Smooth muscle cell (in vitro differentiated cells): ENCODE results near the gene ANKRD29. TPM values are rescaled to one million over a fixed set of nuclear protein-coding genes. Genes with fewer than 3 reads are reported as not detected.

Experiments
- DNase-seq: peaks from one replicate; lab custom pipeline; 2025; ENCODE audit not compliant: unreplicated experiment; lab: John Stamatoyannopoulos, UW
- H2AFZ ChIP-seq: fragments of 200-600 bp; sonication (generic); 2 replicates; pipeline ENCODE4 v1.6.0; 2016; ENCODE audit warnings: antibody characterized with exemption, low read depth, mild to moderate bottlenecking
- H3F3A ChIP-seq: fragments of 200-600 bp; sonication (generic); 2 replicates; pipeline ENCODE4 v1.6.0; 2017; ENCODE audit warnings: antibody characterized with exemption, low read depth
- H3K27ac ChIP-seq: fragments of 200-600 bp; sonication (generic); 2 replicates; pipeline ENCODE4 v1.5.1; 2016; ENCODE audit warnings: low read depth, mild to moderate bottlenecking
- H3K27me3 ChIP-seq: fragments of 200-600 bp; sonication (generic); 2 replicates; pipeline ENCODE4 v1.6.1; 2016; ENCODE audit warnings: low read depth, mild to moderate bottlenecking
- H3K36me3 ChIP-seq: fragments of 200-600 bp; sonication (generic); 2 replicates; pipeline ENCODE4 v1.5.1; 2016; ENCODE audit warnings: low read depth
- H3K4me1 ChIP-seq: fragments of 200-600 bp; sonication (generic); 2 replicates; pipeline ENCODE4 v1.5.1; 2016; ENCODE audit warnings: low read depth
- H3K4me2 ChIP-seq: fragments of 200-600 bp; sonication (generic); 2 replicates; pipeline ENCODE4 v1.6.0; 2016; ENCODE audit warnings: mild to moderate bottlenecking
- H3K4me3 ChIP-seq: fragments of 200-600 bp; sonication (generic); 2 replicates; pipeline ENCODE4 v1.5.1; 2016; ENCODE audit warnings: mild to moderate bottlenecking
- H3K79me2 ChIP-seq: fragments of 200-600 bp; sonication (generic); 2 replicates; pipeline ENCODE4 v1.6.0; 2016; ENCODE audit warnings: low read depth, mild to moderate bottlenecking
- H3K9ac ChIP-seq: fragments of 200-600 bp; sonication (generic); 2 replicates; pipeline ENCODE4 v1.6.0; 2016; ENCODE audit warnings: low read depth
- H3K9me3 ChIP-seq: fragments of 200-600 bp; sonication (generic); replicated peaks from 2 replicates; pipeline ENCODE4 v1.5.1; 2016; ENCODE audit warnings: low read depth
- H4K20me1 ChIP-seq: fragments of 200-600 bp; sonication (generic); 2 replicates; pipeline ENCODE4 v1.6.0; 2016; ENCODE audit warnings: low read depth
- WGBS: methylation state at CpG from one replicate; pipeline ENCODE4 v1.1.7; 2016; ENCODE audit warnings: low lambda C conversion rate; 5-methylcytosine and 5-hydroxymethylcytosine counted together
- polyA plus RNA-seq: library from polyadenylated mRNA; unstranded; fragments of >200 nt; fragmentation: Nextera tagmentation; extraction: Ambion mirVana; gene quantifications from 2 replicates; pipeline ENCODE4 v1.2.1, GENCODE V29; 2016
- total RNA-seq: library from RNA; depleted of rRNA; stranded (reverse); fragments of >200 nt; gene quantifications from 2 replicates; pipeline ENCODE4 v1.2.3, GENCODE V29; 2014
- TF ChIP-seq, protein P1 (sequence below): fragments of 200-600 bp; sonication (generic); IDR thresholded peaks from 2 replicates; pipeline ENCODE4 v1.5.1; 2017; ENCODE audit warnings: borderline replicate concordance, mild to moderate bottlenecking, antibody characterized with exemption; ENCODE audit not compliant: insufficient read depth, poor library complexity, severe bottlenecking

The ANKRD29 gene
- total and polyA plus RNA-seq, 2 experiments from 2014 or later = 0.36 TPM; not detected in 1

- TF ChIP-seq, protein P1, sequence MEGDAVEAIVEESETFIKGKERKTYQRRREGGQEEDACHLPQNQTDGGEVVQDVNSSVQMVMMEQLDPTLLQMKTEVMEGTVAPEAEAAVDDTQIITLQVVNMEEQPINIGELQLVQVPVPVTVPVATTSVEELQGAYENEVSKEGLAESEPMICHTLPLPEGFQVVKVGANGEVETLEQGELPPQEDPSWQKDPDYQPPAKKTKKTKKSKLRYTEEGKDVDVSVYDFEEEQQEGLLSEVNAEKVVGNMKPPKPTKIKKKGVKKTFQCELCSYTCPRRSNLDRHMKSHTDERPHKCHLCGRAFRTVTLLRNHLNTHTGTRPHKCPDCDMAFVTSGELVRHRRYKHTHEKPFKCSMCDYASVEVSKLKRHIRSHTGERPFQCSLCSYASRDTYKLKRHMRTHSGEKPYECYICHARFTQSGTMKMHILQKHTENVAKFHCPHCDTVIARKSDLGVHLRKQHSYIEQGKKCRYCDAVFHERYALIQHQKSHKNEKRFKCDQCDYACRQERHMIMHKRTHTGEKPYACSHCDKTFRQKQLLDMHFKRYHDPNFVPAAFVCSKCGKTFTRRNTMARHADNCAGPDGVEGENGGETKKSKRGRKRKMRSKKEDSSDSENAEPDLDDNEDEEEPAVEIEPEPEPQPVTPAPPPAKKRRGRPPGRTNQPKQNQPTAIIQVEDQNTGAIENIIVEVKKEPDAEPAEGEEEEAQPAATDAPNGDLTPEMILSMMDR = no peak
- H3K36me3 ChIP-seq = no peaks in the 10 kb centered on the region
- no peaks in the 10 kb centered on the region for H3K79me2 ChIP-seq
- WGBS = 62% methylated on average over 3 of the region's 3 CpGs
- H3F3A ChIP-seq = no peaks in the 10 kb centered on the region
- H3K9me3 ChIP-seq = no peaks in the 10 kb centered on the region
- H3K4me2 ChIP-seq = no peak overlapping the region
- no peak overlapping the region for H3K27ac ChIP-seq
- H3K27me3 ChIP-seq = peaks cover 27% of the 10 kb centered on the region
- H2AFZ ChIP-seq = no peak overlapping the region
- H3K4me3 ChIP-seq = no peak overlapping the region
- no peak for DNase-seq
- no peak overlapping the region for H3K9ac ChIP-seq
- H3K4me1 ChIP-seq = peaks cover 1% of the 10 kb centered on the region
- no peaks in the 10 kb centered on the region for H4K20me1 ChIP-seq
Measured at GRCh38 chr18:23683671-23684070, 21.0 kb upstream of the ANKRD29 start.

DNA sequence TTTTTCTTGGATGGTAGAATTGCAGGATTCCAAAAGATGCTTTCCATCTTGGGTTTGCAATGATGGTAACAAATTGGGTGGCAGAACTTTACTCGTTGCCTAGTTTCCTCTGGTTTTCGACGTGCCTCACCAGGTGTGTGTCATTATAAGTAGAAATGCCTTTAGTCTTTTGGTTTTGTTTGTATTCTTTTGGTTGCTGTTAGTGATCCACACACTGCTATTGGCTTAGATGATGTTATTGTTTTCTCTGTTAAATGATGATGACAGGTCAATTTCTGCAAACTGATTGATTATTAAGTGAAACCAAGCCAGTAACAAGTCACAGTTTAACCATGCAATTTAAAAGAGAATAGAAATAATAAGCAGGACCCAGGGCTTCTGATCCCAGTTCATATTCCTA, 20.4 kb upstream of the ANKRD29 start:
- no peaks in the 10 kb centered on the region for H3K36me3 ChIP-seq
- H4K20me1 ChIP-seq = no peaks in the 10 kb centered on the region
- H3K79me2 ChIP-seq = no peaks in the 10 kb centered on the region
- H2AFZ ChIP-seq = no peak overlapping the region
- no peak overlapping the region for H3K4me2 ChIP-seq
- no peaks in the 10 kb centered on the region for H3K4me1 ChIP-seq
- TF ChIP-seq, protein P1 = no peak
- no peak for DNase-seq
- H3F3A ChIP-seq = no peaks in the 10 kb centered on the region
- 90% methylated on average over 3 of the region's 3 CpGs for WGBS
- H3K9me3 ChIP-seq = no peaks in the 10 kb centered on the region
- H3K27me3 ChIP-seq = peaks cover 22% of the 10 kb centered on the region
- no peak overlapping the region for H3K27ac ChIP-seq
- no peak overlapping the region for H3K9ac ChIP-seq
- H3K4me3 ChIP-seq = no peak overlapping the region

GRCh38 chr18:23682472-23682871, 19.8 kb upstream of the ANKRD29 start:
- no peaks in the 10 kb centered on the region for H3F3A ChIP-seq
- peaks cover 15% of the 10 kb centered on the region for H3K27me3 ChIP-seq
- DNase-seq = no peak
- H4K20me1 ChIP-seq = no peaks in the 10 kb centered on the region
- H3K36me3 ChIP-seq = no peaks in the 10 kb centered on the region
- no peaks in the 10 kb centered on the region for H3K79me2 ChIP-seq
- H2AFZ ChIP-seq = no peak overlapping the region
- H3K27ac ChIP-seq = no peak overlapping the region
- H3K4me1 ChIP-seq = no peaks in the 10 kb centered on the region
- 100% methylated on average over 1 of the region's 1 CpG for WGBS
- no peaks in the 10 kb centered on the region for H3K9me3 ChIP-seq
- no peak overlapping the region for H3K4me3 ChIP-seq
- no peak overlapping the region for H3K4me2 ChIP-seq
- TF ChIP-seq, protein P1 = no peak
- no peak overlapping the region for H3K9ac ChIP-seq

DNA sequence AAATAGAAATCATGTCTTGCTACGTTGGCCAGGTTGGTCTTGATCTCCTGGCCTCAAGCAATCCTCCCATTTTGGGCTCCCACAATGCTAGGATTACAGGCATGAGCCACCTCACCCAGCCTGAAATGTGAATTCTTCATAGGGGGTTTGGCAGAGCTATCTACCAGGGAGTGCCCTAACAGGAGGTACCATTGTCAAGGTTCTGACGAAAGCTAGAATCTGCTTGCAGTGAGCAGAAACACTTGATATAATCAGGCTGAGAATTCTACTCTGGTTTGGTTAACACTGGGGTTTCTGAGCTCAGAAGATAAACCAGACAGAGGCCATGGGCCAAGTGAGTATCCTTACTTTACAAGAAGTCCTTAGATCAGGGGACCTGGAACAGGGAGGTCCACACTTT, 19.3 kb upstream of the ANKRD29 start:
- TF ChIP-seq, protein P1 = no peak
- Histone ChIP-seq H4K20me1 (no peaks in the 10 kb centered on the region), H3K4me1 (no peaks in the 10 kb centered on the region), H3K27me3 (peaks cover 11% of the 10 kb centered on the region), H3K4me3 (no peak overlapping the region), H3K27ac (no peak overlapping the region), H3F3A (no peaks in the 10 kb centered on the region), H3K9ac (no peak overlapping the region), H3K9me3 (no peaks in the 10 kb centered on the region), H3K36me3 (no peaks in the 10 kb centered on the region), H3K4me2 (no peak overlapping the region), H3K79me2 (no peaks in the 10 kb centered on the region), H2AFZ (no peak overlapping the region)
- DNase-seq = no peak
- 91% methylated on average over 2 of the region's 2 CpGs for WGBS
